ENCODE results near the gene ATG9A.

- TF ChIP-seq CTCF (IDR thresholded peaks at IDR 0.05; ENCODE audit: insufficient read depth, low read depth, low read length) (no peak), EZH2 (IDR thresholded peaks at IDR 0.05; ENCODE audit: insufficient read depth, low read length) (no peak)
These were observed 36.8 kb upstream of the ATG9A start for GRCh38 chr2:219266232-219266631.

All from astrocyte (in vitro differentiated cells and primary cell).